H9 (cell line): Measurements from ENCODE around the gene PACS1. TPM values are rescaled to one million over a fixed set of nuclear protein-coding genes. Genes with fewer than 3 reads are reported as not detected.
A peak's percentile ranks its signal among the peaks of the same experiment; 100 is the strongest.

ENCODE experiments used
- DNase-seq: peaks from one replicate; pipeline ENCODE4 v3.0.0-alpha.2; 2017
- H2AFZ ChIP-seq: one replicate; pipeline ENCODE4 v1.6.1; 2013; ENCODE audit warnings: mild to moderate bottlenecking, low read length, control low read depth, moderate library complexity
- H2AK5ac ChIP-seq: 2 replicates; pipeline ENCODE4 v1.6.1; 2013; ENCODE audit warnings: low read length, control low read depth, mixed read lengths; ENCODE audit not compliant: insufficient read length
- H2BK120ac ChIP-seq: one replicate; pipeline ENCODE4 v1.6.1; 2013; ENCODE audit warnings: low read depth, mild to moderate bottlenecking, low read length, control low read depth, inconsistent platforms; ENCODE audit not compliant: poor library complexity, severe bottlenecking
- H2BK12ac ChIP-seq: 2 replicates; pipeline ENCODE4 v1.6.1; 2013; ENCODE audit warnings: low read length, control low read depth, mixed read lengths, low read depth; ENCODE audit not compliant: insufficient read length
- H2BK15ac ChIP-seq: 2 replicates; pipeline ENCODE4 v1.6.1; 2013; ENCODE audit warnings: low read depth, low read length, control low read depth
- H2BK20ac ChIP-seq: one replicate; pipeline ENCODE4 v1.6.1; 2013; ENCODE audit warnings: low read depth, mild to moderate bottlenecking, low read length, control low read depth, inconsistent platforms; ENCODE audit not compliant: poor library complexity, severe bottlenecking
- H2BK5ac ChIP-seq: 2 replicates; pipeline ENCODE4 v1.6.1; 2013; ENCODE audit warnings: low read length, control low read depth, mixed read lengths; ENCODE audit not compliant: insufficient read length
- H3K14ac ChIP-seq: 2 replicates; pipeline ENCODE4 v1.6.1; 2013; ENCODE audit warnings: low read length, control low read depth; ENCODE audit not compliant: insufficient read depth
- H3K18ac ChIP-seq: 2 replicates; pipeline ENCODE4 v1.6.1; 2013; ENCODE audit warnings: low read depth, mild to moderate bottlenecking, mixed read lengths, low read length, control low read depth; ENCODE audit not compliant: insufficient read length
- H3K23ac ChIP-seq: 2 replicates; pipeline ENCODE4 v1.6.1; 2013; ENCODE audit warnings: low read length, control low read depth, mixed read lengths, low read depth; ENCODE audit not compliant: insufficient read length
- H3K23me2 ChIP-seq: 2 replicates; pipeline ENCODE4 v1.6.1; 2013; ENCODE audit warnings: low read depth, mild to moderate bottlenecking, mixed read lengths, low read length, control low read depth; ENCODE audit not compliant: insufficient read length, poor library complexity, severe bottlenecking
- H3K27ac ChIP-seq: 2 replicates; pipeline ENCODE4 v1.5.1; 2013; ENCODE audit warnings: low read length, control low read depth, mixed read lengths, low read depth; ENCODE audit not compliant: insufficient read length
- H3K27me3 ChIP-seq: 2 replicates; pipeline ENCODE4 v1.6.1; 2013; ENCODE audit warnings: low read length, control low read depth, inconsistent platforms; ENCODE audit not compliant: insufficient read depth
- H3K4ac ChIP-seq: 2 replicates; pipeline ENCODE4 v1.6.1; 2013; ENCODE audit warnings: low read depth, mild to moderate bottlenecking, control low read depth, inconsistent platforms, low read length, moderate library complexity
- H3K4me1 ChIP-seq: 2 replicates; pipeline ENCODE4 v1.6.1; 2013; ENCODE audit warnings: low read length, control low read depth, inconsistent platforms; ENCODE audit not compliant: insufficient read depth
- H3K4me2 ChIP-seq: 2 replicates; pipeline ENCODE4 v1.6.1; 2013; ENCODE audit warnings: low read length, control low read depth, mixed read lengths; ENCODE audit not compliant: insufficient read length, insufficient read depth
- H3K56ac ChIP-seq: 2 replicates; pipeline ENCODE4 v1.6.1; 2013; ENCODE audit warnings: low read depth, mild to moderate bottlenecking, mixed read lengths, low read length, control low read depth; ENCODE audit not compliant: insufficient read length
- H3K79me1 ChIP-seq: 2 replicates; pipeline ENCODE4 v1.6.1; 2013; ENCODE audit warnings: low read depth, mild to moderate bottlenecking, moderate library complexity, low read length, control low read depth, inconsistent platforms; ENCODE audit not compliant: insufficient read depth, poor library complexity, severe bottlenecking
- H3K79me2 ChIP-seq: 2 replicates; pipeline ENCODE4 v1.6.1; 2013; ENCODE audit warnings: low read length, control low read depth, inconsistent platforms; ENCODE audit not compliant: insufficient read depth
- H3K9ac ChIP-seq: 2 replicates; pipeline ENCODE4 v1.6.1; 2013; ENCODE audit warnings: low read length, control low read depth, mixed read lengths; ENCODE audit not compliant: insufficient read length; ENCODE audit errors: extremely low read depth
- H3K9me3 ChIP-seq: one replicate; pipeline ENCODE4 v1.6.1; 2013; ENCODE audit warnings: low read depth, low read length, inconsistent platforms; ENCODE audit not compliant: control insufficient read depth
- H3T11ph ChIP-seq: one replicate; pipeline ENCODE4 v1.6.1; 2013; ENCODE audit warnings: mild to moderate bottlenecking, low read length, control low read depth, inconsistent platforms
- H4K20me1 ChIP-seq: one replicate; pipeline ENCODE4 v1.6.1; 2013; ENCODE audit not compliant: control insufficient read depth, insufficient read length, insufficient read depth
- H4K5ac ChIP-seq: 2 replicates; pipeline ENCODE4 v1.6.1; 2013; ENCODE audit warnings: low read depth, mild to moderate bottlenecking, mixed read lengths, low read length, control low read depth; ENCODE audit not compliant: insufficient read length
- H4K8ac ChIP-seq: replicated peaks from 2 replicates; pipeline ENCODE4 v1.6.1; 2013; ENCODE audit warnings: low read length, control low read depth, mixed read lengths, low read depth; ENCODE audit not compliant: insufficient read length
- H4K91ac ChIP-seq: 2 replicates; pipeline ENCODE4 v1.6.1; 2013; ENCODE audit warnings: low read depth, mild to moderate bottlenecking, moderate library complexity, mixed read lengths, low read length, control low read depth; ENCODE audit not compliant: insufficient read length
- H3K27ac Mint-ChIP-seq, 3 experiments: 2 replicates in 2 of 3; 3 replicates in 1 of 3; pipeline ENCODE4 v1.8.0; 2020 to 2021; ENCODE audit warnings: mixed read lengths in 3 of 3, mild to moderate bottlenecking in 1 of 3, moderate library complexity in 1 of 3
- H3K27me3 Mint-ChIP-seq: 2 replicates; pipeline ENCODE4 v1.8.0; 2021; ENCODE audit warnings: low read depth, mild to moderate bottlenecking, moderate library complexity, mixed read lengths
- H3K36me3 Mint-ChIP-seq, 3 experiments: 2 replicates in 2 of 3; 3 replicates in 1 of 3; pipeline ENCODE4 v1.8.0; 2020 to 2021; ENCODE audit warnings: low read depth in 3 of 3, mixed read lengths in 3 of 3; ENCODE audit not compliant: insufficient read depth in 1 of 3
- H3K4me1 Mint-ChIP-seq, 2 experiments: 2 replicates each; pipeline ENCODE4 v1.8.0; 2020; ENCODE audit warnings: mixed read lengths in 2 of 2
- H3K4me3 Mint-ChIP-seq, 2 experiments: 2 replicates in 1 of 2; 3 replicates in 1 of 2; pipeline ENCODE4 v1.8.0; 2020 to 2021; ENCODE audit warnings: mild to moderate bottlenecking in 2 of 2, mixed read lengths in 2 of 2, moderate library complexity in 1 of 2
- H3K9me3 Mint-ChIP-seq, 2 experiments: 2 replicates in 1 of 2; 3 replicates in 1 of 2; pipeline ENCODE4 v1.8.0; 2020; ENCODE audit warnings: mild to moderate bottlenecking in 2 of 2, mixed read lengths in 2 of 2, moderate library complexity in 1 of 2
- CTCF ChIP-seq: fragments of 200-600 bp; sonication (generic); conservative IDR thresholded peaks from 3 replicates; pipeline ENCODE4 v1.8.0; 2021; ENCODE audit warnings: antibody characterized with exemption, mild to moderate bottlenecking
- WGBS: extraction: QIAGEN DNeasy Blood & Tissue Kit; methylation state at CpG from one replicate; pipeline ENCODE4 v1.1.7; 2013; ENCODE audit warnings: missing lambda C conversion rate, low lambda C conversion rate, mixed read lengths; ENCODE audit not compliant: insufficient read length; ENCODE audit errors: extremely low coverage; 5-methylcytosine and 5-hydroxymethylcytosine counted together
- total RNA-seq: library from RNA; stranded (reverse); gene quantifications from 2 replicates; pipeline ENCODE4 v1.2.1, GENCODE V29; 2021

The PACS1 gene
- total RNA-seq, 1 experiment from 2014 or later, result 35.5 TPM

DNA sequence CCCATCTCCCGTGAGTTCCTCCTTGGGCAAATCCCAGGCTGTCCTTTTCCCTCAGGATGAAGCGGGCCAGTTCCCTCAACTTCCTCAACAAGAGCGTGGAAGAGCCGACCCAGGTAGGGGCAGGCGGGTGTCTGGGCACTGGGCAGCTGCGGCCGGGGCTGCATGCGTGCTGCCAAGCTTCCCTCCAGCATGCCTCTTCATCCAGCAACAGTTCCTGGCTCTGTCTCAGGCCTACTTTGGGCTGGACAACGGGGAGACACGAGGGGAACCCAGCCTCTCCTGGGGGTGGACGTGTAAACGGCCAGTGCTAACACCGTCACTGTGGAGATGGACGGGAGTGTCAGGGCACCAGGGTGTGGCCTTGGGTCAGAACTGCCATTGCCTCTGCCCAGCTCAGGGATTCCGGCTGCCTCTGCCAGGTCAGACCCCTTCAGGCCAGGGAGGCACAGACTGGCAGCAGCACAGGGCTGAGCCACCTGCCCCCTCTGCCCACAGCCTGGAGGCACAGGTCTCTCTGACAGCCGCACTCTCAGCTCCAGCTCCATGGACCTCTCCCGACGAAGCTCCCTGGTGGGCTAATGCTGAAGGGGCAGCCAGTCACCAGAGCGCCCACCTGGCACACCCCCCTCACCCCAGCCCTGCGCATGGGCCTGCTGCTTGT lies 196.4 kb downstream of the PACS1 start:
- Mint-ChIP-seq H3K36me3 (peaks cover 9 to 42% (median 38%) of the 10 kb centered on the region in 3 experiments), H3K27ac (peak overlapping the region in 2 of 3 experiments; percentile 72 to 73; a peak in 3 of 7 replicates), H3K4me3 (peak overlapping the region; percentile 89 to 98), H3K9me3 (no peaks in the 10 kb centered on the region), H3K4me1 (peaks cover 20 to 22% of the 10 kb centered on the region in 2 experiments), H3K27me3 (no peaks in the 10 kb centered on the region; the same call in 1 of the 2 replicates)
- TF ChIP-seq CTCF, result no peak
- no peak overlapping the region for H2BK120ac ChIP-seq
- H3K56ac ChIP-seq, result no peak overlapping the region
- WGBS, result no CpG with 5 or more reads among the region's 20 CpGs
- no peak overlapping the region for H2AK5ac ChIP-seq
- no peak overlapping the region for H2BK20ac ChIP-seq
- peaks cover 5% of the 10 kb centered on the region; the same call in 1 of the 2 replicates for H3K79me2 ChIP-seq
- no peak overlapping the region for H4K91ac ChIP-seq
- peaks cover 2% of the 10 kb centered on the region for H4K20me1 ChIP-seq
- H2BK5ac ChIP-seq, result no peak overlapping the region
- no peak overlapping the region for H2BK12ac ChIP-seq
- H3K18ac ChIP-seq, result no peak overlapping the region
- no peak overlapping the region for H2BK15ac ChIP-seq
- no peaks in the 10 kb centered on the region for H3K4me1 ChIP-seq
- no peak overlapping the region for H4K8ac ChIP-seq
- no peak overlapping the region for H3K23ac ChIP-seq
- H3T11ph ChIP-seq, result no peak overlapping the region
- no peak overlapping the region for H3K27ac ChIP-seq
- no peaks in the 10 kb centered on the region for H3K27me3 ChIP-seq
- no peak overlapping the region for H3K9ac ChIP-seq
- no peak for DNase-seq
- H4K5ac ChIP-seq, result no peak overlapping the region
- H3K4me2 ChIP-seq, result peak overlapping the region; percentile 95
- no peaks in the 10 kb centered on the region for H3K9me3 ChIP-seq
- H3K14ac ChIP-seq, result no peak overlapping the region
- no peak overlapping the region for H2AFZ ChIP-seq
- H3K4ac ChIP-seq, result no peak overlapping the region
- no peaks in the 10 kb centered on the region for H3K79me1 ChIP-seq
- peaks cover 10% of the 10 kb centered on the region for H3K23me2 ChIP-seq
